Osteocyte (in vitro differentiated cells): ENCODE results near the gene UBASH3A. TPM values are rescaled to one million over a fixed set of nuclear protein-coding genes. Genes with fewer than 3 reads are reported as not detected.

Source experiments
- DNase-seq: peaks from one replicate; pipeline ENCODE4 v3.0.0; 2021; ENCODE audit warnings: mixed read lengths; ENCODE audit not compliant: unreplicated experiment; ENCODE audit errors: extremely low spot score
- H3K27ac Mint-ChIP-seq: one replicate; pipeline ENCODE4 v1.8.0; 2021; ENCODE audit warnings: mild to moderate bottlenecking, mixed read lengths; ENCODE audit not compliant: unreplicated experiment
- H3K27me3 Mint-ChIP-seq: one replicate; pipeline ENCODE4 v1.8.0; 2021; ENCODE audit warnings: mixed read lengths; ENCODE audit not compliant: unreplicated experiment
- H3K36me3 Mint-ChIP-seq: one replicate; pipeline ENCODE4 v1.8.0; 2021; ENCODE audit warnings: mixed read lengths; ENCODE audit not compliant: unreplicated experiment
- H3K4me1 Mint-ChIP-seq: one replicate; pipeline ENCODE4 v1.8.0; 2021; ENCODE audit warnings: mixed read lengths; ENCODE audit not compliant: unreplicated experiment
- H3K4me3 Mint-ChIP-seq: one replicate; pipeline ENCODE4 v1.8.0; 2021; ENCODE audit warnings: mild to moderate bottlenecking, moderate library complexity, mixed read lengths; ENCODE audit not compliant: unreplicated experiment
- H3K9me3 Mint-ChIP-seq: one replicate; pipeline ENCODE4 v1.8.0; 2021; ENCODE audit warnings: mixed read lengths; ENCODE audit not compliant: unreplicated experiment
- total RNA-seq: library from RNA; stranded (reverse); gene quantifications from 2 replicates; pipeline ENCODE4 v1.2.1, GENCODE V29; 2021
- TF ChIP-seq, protein P1 (sequence below): fragments of 200-600 bp; sonication (generic); IDR thresholded peaks from 2 replicates; pipeline ENCODE4 v1.5.0; 2021; ENCODE audit warnings: antibody characterized with exemption, mild to moderate bottlenecking, moderate library complexity

The UBASH3A gene
- total RNA-seq, 1 donor from 2014 or later: not detected

DNA sequence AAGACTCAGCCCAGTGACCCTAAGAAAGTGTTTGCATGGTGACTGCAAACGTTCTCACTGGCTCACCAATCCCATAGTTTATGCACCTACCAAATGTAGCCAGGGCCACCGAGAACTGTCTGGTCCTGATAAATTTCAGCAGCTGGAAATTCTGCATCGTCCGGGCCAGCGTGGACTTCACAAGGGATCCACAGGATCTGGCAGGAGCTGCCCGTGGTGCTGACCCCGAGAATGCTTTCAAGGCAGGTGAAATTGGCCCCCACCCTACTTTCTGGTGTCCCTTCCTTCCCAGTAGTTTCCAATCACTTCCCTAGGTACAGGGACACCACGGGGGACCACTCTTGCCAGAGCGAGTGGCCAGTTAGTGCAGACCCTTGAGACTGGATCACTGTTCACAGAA lies 26.2 kb downstream of the UBASH3A start:
- Mint-ChIP-seq H3K36me3 (no peaks in the 10 kb centered on the region), H3K4me1 (no peaks in the 10 kb centered on the region)

DNA sequence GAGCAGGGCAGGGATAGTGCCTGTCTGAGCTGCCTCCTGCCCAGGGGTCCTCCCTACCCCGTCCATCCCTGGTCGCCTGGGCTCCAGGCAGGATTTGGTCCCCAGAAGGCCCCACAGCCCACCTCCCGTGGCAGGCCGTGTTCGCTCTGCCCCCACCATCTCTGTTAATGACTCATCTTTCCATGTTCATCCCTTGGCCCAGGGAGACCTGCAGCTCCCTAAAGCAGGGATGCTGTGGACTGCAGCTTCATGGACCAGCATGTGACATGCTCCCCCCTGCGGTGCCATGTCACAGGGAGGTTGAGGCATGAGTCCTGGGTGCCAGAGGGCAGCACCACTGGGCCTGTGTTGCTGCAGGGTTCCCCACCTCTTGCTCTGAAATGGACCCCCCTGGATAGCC lies 26.8 kb downstream of the UBASH3A start:
- Mint-ChIP-seq H3K9me3 (peaks cover 14% of the 10 kb centered on the region), H3K36me3 (no peaks in the 10 kb centered on the region), H3K4me1 (no peaks in the 10 kb centered on the region), H3K4me3 (no peak overlapping the region), H3K27ac (no peak overlapping the region), H3K27me3 (peaks cover 16% of the 10 kb centered on the region)
- DNase-seq: no peak
- TF ChIP-seq, protein P1, sequence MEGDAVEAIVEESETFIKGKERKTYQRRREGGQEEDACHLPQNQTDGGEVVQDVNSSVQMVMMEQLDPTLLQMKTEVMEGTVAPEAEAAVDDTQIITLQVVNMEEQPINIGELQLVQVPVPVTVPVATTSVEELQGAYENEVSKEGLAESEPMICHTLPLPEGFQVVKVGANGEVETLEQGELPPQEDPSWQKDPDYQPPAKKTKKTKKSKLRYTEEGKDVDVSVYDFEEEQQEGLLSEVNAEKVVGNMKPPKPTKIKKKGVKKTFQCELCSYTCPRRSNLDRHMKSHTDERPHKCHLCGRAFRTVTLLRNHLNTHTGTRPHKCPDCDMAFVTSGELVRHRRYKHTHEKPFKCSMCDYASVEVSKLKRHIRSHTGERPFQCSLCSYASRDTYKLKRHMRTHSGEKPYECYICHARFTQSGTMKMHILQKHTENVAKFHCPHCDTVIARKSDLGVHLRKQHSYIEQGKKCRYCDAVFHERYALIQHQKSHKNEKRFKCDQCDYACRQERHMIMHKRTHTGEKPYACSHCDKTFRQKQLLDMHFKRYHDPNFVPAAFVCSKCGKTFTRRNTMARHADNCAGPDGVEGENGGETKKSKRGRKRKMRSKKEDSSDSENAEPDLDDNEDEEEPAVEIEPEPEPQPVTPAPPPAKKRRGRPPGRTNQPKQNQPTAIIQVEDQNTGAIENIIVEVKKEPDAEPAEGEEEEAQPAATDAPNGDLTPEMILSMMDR: no peak

More for the DNA sequence above, 26.2 kb downstream of the UBASH3A start:
- H3K9me3 Mint-ChIP-seq: peaks cover 12% of the 10 kb centered on the region
- TF ChIP-seq, protein P1: no peak
- no peak for DNase-seq
- no peak overlapping the region for H3K27ac Mint-ChIP-seq
- peaks cover 22% of the 10 kb centered on the region for H3K27me3 Mint-ChIP-seq
- H3K4me3 Mint-ChIP-seq: no peak overlapping the region

DNA sequence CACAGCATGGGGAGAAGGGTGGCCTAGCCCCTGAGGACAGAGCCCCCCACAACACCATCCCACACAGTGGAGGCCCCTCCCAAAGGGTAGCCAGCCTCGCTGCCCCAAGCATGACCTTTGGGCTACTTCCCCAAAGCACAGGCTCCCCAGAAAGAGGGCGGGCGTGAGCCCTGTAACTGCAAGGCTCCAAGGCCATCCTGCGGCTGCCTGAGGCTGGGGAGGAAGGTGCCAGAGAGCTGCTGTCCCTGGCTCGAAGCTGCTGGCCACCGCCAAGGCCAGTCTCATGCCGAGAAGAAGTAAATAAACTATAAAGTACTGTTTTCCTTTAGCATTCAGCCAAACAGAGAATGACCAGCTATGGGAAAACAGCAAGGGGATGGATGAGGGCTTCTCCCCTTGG lies 27.5 kb downstream of the UBASH3A start:
- H3K27ac Mint-ChIP-seq: no peak overlapping the region
- no peaks in the 10 kb centered on the region for H3K36me3 Mint-ChIP-seq
- H3K4me3 Mint-ChIP-seq: no peak overlapping the region
- peaks cover 12% of the 10 kb centered on the region for H3K27me3 Mint-ChIP-seq
- TF ChIP-seq, protein P1: no peak
- no peak for DNase-seq
- no peaks in the 10 kb centered on the region for H3K4me1 Mint-ChIP-seq
- H3K9me3 Mint-ChIP-seq: peaks cover 17% of the 10 kb centered on the region

DNA sequence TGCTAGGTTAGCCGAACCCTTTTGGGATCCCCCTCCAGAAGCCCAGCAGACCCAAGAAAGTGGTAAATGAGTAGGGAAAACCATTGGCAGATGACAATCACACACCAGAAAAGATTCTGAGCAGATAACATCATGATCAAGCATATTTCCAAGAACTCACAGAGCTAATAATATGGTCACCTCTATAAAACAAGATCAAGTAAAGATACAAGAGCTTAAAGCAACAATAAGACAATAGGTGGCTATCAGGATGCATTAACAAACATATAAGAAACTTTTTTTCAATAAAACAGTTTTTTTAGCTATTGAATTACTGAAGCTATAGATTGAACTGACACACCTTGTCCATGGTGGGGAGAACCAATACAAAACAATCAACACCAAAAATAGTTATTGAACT lies 29.0 kb downstream of the UBASH3A start:
- TF ChIP-seq, protein P1: no peak
- Mint-ChIP-seq H3K4me3 (no peak overlapping the region), H3K27me3 (peaks cover 2% of the 10 kb centered on the region), H3K4me1 (no peaks in the 10 kb centered on the region), H3K9me3 (peaks cover 17% of the 10 kb centered on the region), H3K36me3 (no peaks in the 10 kb centered on the region), H3K27ac (no peak overlapping the region)
- DNase-seq: no peak

DNA sequence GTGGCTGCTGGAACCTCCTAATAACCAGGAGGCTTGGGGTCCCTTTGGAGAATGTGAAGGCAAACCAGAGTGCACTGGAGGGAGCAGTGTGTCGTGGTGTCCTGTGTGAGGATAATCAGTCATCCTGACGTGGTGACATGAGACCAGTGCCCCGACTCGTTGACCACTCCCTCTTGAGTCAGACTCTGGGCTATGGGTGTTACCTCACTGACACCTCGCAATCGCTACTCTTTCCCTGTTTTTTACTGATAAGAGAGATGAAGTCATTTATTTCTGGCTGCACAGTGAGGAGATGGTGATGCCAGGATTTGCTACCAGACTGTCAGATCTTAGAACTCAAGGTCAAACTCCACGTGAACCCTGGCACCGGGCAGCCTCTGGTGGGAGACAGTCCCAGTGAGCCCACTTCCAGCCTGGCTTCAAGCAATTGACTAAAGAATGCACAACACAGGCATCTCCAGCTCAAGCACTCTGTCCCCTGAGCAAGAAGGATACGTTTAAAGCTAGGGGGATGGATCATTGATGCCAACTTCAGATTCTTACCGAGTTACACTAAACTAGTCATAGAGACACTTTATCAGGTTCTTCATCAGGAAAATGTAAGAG lies 30.3 kb downstream of the UBASH3A start:
- peaks cover 2% of the 10 kb centered on the region for H3K27me3 Mint-ChIP-seq
- no peak overlapping the region for H3K27ac Mint-ChIP-seq
- peaks cover 17% of the 10 kb centered on the region for H3K9me3 Mint-ChIP-seq
- no peak for DNase-seq
- TF ChIP-seq, protein P1: no peak
- no peaks in the 10 kb centered on the region for H3K4me1 Mint-ChIP-seq
- H3K36me3 Mint-ChIP-seq: no peaks in the 10 kb centered on the region
- H3K4me3 Mint-ChIP-seq: no peak overlapping the region
